CD14-positive monocyte (primary cell): ENCODE measurements around the gene AVPR1B. TPM values are rescaled to one million over a fixed set of nuclear protein-coding genes. Genes with fewer than 3 reads are reported as not detected.

Experiments used
- DNase-seq, 3 donors: peaks; one replicate each; pipeline ENCODE4 v3.0.0-alpha.2; 2011 to 2022
- H2AFZ ChIP-seq: 2 replicates; pipeline ENCODE4 v1.6.0; 2012; ENCODE audit warnings: mild to moderate bottlenecking, low read depth, low read length, inconsistent platforms; ENCODE audit not compliant: insufficient read depth, poor library complexity, severe bottlenecking
- H3K27ac ChIP-seq, 2 donors: 1 replicate in 1 of 2; 2 replicates in 1 of 2; pipeline ENCODE4 v1.5.1; 2012 to 2013; ENCODE audit warnings: low read length in 2 of 2, control low read depth in 1 of 2, inconsistent platforms in 1 of 2, low read depth in 1 of 2, mild to moderate bottlenecking in 1 of 2
- H3K27me3 ChIP-seq, 2 donors: one replicate each; pipeline versions ENCODE4 v1.6.0 to v1.6.1; 2011 to 2013; ENCODE audit warnings: low read length in 2 of 2; ENCODE audit not compliant: control insufficient read depth in 2 of 2, insufficient read depth in 2 of 2
- H3K36me3 ChIP-seq, 2 donors: replicated peaks in 1 of 2; 1 replicate in 1 of 2; 2 replicates in 1 of 2; pipeline versions ENCODE4 v1.5.1 to v1.6.1; 2012 to 2013; ENCODE audit warnings: low read length in 2 of 2, control low read depth in 1 of 2, inconsistent platforms in 1 of 2, mild to moderate bottlenecking in 1 of 2; ENCODE audit not compliant: insufficient read depth in 2 of 2, control insufficient read depth in 1 of 2
- H3K4me1 ChIP-seq, 2 donors: 1 replicate in 1 of 2; 2 replicates in 1 of 2; pipeline versions ENCODE4 v1.5.1 to v1.6.1; 2012 to 2013; ENCODE audit warnings: low read length in 2 of 2, control low read depth in 1 of 2, inconsistent platforms in 1 of 2, mild to moderate bottlenecking in 1 of 2, moderate library complexity in 1 of 2; ENCODE audit not compliant: insufficient read depth in 2 of 2, control insufficient read depth in 1 of 2
- H3K4me2 ChIP-seq: replicated peaks from 2 replicates; pipeline ENCODE3; 2012; ENCODE audit warnings: low read length, moderate library complexity, mild to moderate bottlenecking; ENCODE audit not compliant: poor library complexity, severe bottlenecking; ENCODE audit errors: extremely low read depth
- H3K4me3 ChIP-seq, 3 experiments: fragments of 200-600 bp in 1 of 3; sonication (generic) in 1 of 3; replicated peaks in 1 of 3; 1 replicate in 2 of 3; 2 replicates in 1 of 3; pipeline ENCODE4 v1.5.1; 2011 to 2013; ENCODE audit warnings: low read length in 3 of 3, mild to moderate bottlenecking in 3 of 3, control low read depth in 2 of 3, low read depth in 2 of 3, inconsistent platforms in 1 of 3, moderate library complexity in 1 of 3
- H3K79me2 ChIP-seq: 2 replicates; pipeline ENCODE4 v1.6.0; 2012; ENCODE audit warnings: mild to moderate bottlenecking, control low read depth, inconsistent platforms, low read length, moderate library complexity; ENCODE audit not compliant: insufficient read depth
- H3K9ac ChIP-seq: 2 replicates; pipeline ENCODE4 v1.6.0; 2017; ENCODE audit warnings: low read length, mild to moderate bottlenecking; ENCODE audit not compliant: insufficient read depth, poor library complexity, severe bottlenecking
- H3K9me3 ChIP-seq, 2 donors: replicated peaks in 1 of 2; 1 replicate in 1 of 2; 2 replicates in 1 of 2; pipeline versions ENCODE4 v1.5.1 to v1.6.1; 2012 to 2013; ENCODE audit warnings: low read length in 2 of 2, control low read depth in 1 of 2; ENCODE audit not compliant: control insufficient read depth in 1 of 2, insufficient read depth in 1 of 2
- H4K20me1 ChIP-seq: 2 replicates; pipeline ENCODE4 v1.6.0; 2012; ENCODE audit warnings: mild to moderate bottlenecking, low read length, control low read depth, moderate library complexity; ENCODE audit not compliant: insufficient read depth
- H3K27ac Mint-ChIP-seq, 7 donors: one replicate each; pipeline ENCODE4 v1.8.0; 2020; ENCODE audit warnings: mild to moderate bottlenecking in 7 of 7, mixed read lengths in 7 of 7, moderate library complexity in 6 of 7, inconsistent platforms in 2 of 7
- H3K27me3 Mint-ChIP-seq, 3 donors: one replicate each; pipeline ENCODE4 v1.8.0; 2021 to 2022; ENCODE audit warnings: low read depth in 3 of 3, mild to moderate bottlenecking in 3 of 3, mixed read lengths in 3 of 3, moderate library complexity in 3 of 3, inconsistent platforms in 1 of 3
- H3K36me3 Mint-ChIP-seq, 2 donors: one replicate each; pipeline ENCODE4 v1.8.0; 2020; ENCODE audit warnings: mixed read lengths in 2 of 2, inconsistent platforms in 1 of 2, mild to moderate bottlenecking in 1 of 2
- H3K4me1 Mint-ChIP-seq: one replicate; pipeline ENCODE4 v1.8.0; 2020; ENCODE audit warnings: mild to moderate bottlenecking, mixed read lengths
- H3K4me3 Mint-ChIP-seq, 2 donors: one replicate each; pipeline ENCODE4 v1.8.0; 2020; ENCODE audit warnings: mild to moderate bottlenecking in 2 of 2, mixed read lengths in 2 of 2, moderate library complexity in 1 of 2
- H3K9me3 Mint-ChIP-seq, 7 donors: one replicate each; pipeline ENCODE4 v1.8.0; 2020 to 2022; ENCODE audit warnings: mixed read lengths in 7 of 7, mild to moderate bottlenecking in 6 of 7, moderate library complexity in 6 of 7, inconsistent platforms in 2 of 7
- WGBS: methylation state at CpG from one replicate; pipeline ENCODE4 v1.1.5; 2013; ENCODE audit warnings: missing lambda C conversion rate; ENCODE audit not compliant: insufficient coverage; 5-methylcytosine and 5-hydroxymethylcytosine counted together
- intact Hi-C, 2 donors: fragments of 100-400 bp; cut with micrococcal nuclease; formaldehyde crosslinking; loops; one replicate each; pipeline versions ENCODE4 v1.15.0 to v1.15.1; 2023
- polyA plus RNA-seq, 3 donors: library from polyadenylated mRNA; depleted of rRNA in 1 of 3; unstranded in 2 of 3; stranded (reverse) in 1 of 3; fragments of 300-500 nt in 2 of 3; fragments of >200 nt in 1 of 3; fragmentation: Illumina TruSeq in 2 of 3; gene quantifications; 1 replicate in 2 of 3; 2 replicates in 1 of 3; pipeline ENCODE4 v1.2.3, GENCODE V29; 2012 to 2021
- TF ChIP-seq, protein P1 (sequence below): fragments of 200-600 bp; IDR thresholded peaks from one replicate; pipeline ENCODE4 v1.8.0; 2022; ENCODE audit warnings: antibody characterized with exemption, mild to moderate bottlenecking

Gene AVPR1B
- polyA plus RNA-seq, 3 donors = not detected

DNA sequence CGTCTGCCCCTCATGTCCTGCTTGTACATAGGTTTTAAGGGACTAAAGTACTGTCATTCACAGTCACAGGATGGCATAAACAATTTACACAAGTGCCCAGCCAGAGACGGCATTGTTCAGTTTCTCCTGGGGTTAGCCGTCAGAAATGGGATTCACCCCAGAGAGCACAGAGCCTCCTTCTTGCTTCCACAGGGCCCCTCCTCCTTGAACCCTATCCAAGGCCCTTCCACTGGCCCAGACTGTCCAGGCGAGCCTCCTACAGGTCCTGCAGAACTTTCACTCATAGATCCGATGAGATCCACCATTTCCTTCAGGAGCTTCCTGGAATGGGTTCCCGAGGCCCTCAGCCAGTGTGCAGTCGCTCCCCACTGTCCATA is 10.0 kb downstream of the AVPR1B start:
- WGBS = 97% methylated on average over 6 of the region's 7 CpGs
- intact Hi-C loops = loop anchor here (2.0 to 5.0 kb wide), 4 partner anchors 75 to 315 kb away; no protein-coding TSS in a partner anchor
- H3K4me1 Mint-ChIP-seq = peaks cover 23% of the 10 kb centered on the region
- no peak overlapping the region for H3K4me3 ChIP-seq
- no peak overlapping the region for H3K4me2 ChIP-seq
- H3K36me3 ChIP-seq = no peaks in the 10 kb centered on the region
- H3K9ac ChIP-seq = no peak overlapping the region
- no peak overlapping the region for H3K27ac ChIP-seq
- H3K36me3 Mint-ChIP-seq = no peaks in the 10 kb centered on the region
- no peaks in the 10 kb centered on the region for H3K79me2 ChIP-seq
- no peaks in the 10 kb centered on the region for H3K27me3 ChIP-seq
- DNase-seq = no peak
- H2AFZ ChIP-seq = no peak overlapping the region
- H3K4me1 ChIP-seq = peaks cover 16% of the 10 kb centered on the region in 2 donors
- no peak overlapping the region for H3K4me3 Mint-ChIP-seq
- H3K9me3 Mint-ChIP-seq = no peaks in the 10 kb centered on the region
- peaks cover 0 to 5% (median 4%) of the 10 kb centered on the region in 3 donors for H3K27me3 Mint-ChIP-seq
- TF ChIP-seq, protein P1, sequence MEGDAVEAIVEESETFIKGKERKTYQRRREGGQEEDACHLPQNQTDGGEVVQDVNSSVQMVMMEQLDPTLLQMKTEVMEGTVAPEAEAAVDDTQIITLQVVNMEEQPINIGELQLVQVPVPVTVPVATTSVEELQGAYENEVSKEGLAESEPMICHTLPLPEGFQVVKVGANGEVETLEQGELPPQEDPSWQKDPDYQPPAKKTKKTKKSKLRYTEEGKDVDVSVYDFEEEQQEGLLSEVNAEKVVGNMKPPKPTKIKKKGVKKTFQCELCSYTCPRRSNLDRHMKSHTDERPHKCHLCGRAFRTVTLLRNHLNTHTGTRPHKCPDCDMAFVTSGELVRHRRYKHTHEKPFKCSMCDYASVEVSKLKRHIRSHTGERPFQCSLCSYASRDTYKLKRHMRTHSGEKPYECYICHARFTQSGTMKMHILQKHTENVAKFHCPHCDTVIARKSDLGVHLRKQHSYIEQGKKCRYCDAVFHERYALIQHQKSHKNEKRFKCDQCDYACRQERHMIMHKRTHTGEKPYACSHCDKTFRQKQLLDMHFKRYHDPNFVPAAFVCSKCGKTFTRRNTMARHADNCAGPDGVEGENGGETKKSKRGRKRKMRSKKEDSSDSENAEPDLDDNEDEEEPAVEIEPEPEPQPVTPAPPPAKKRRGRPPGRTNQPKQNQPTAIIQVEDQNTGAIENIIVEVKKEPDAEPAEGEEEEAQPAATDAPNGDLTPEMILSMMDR = no peak
- H3K9me3 ChIP-seq = no peaks in the 10 kb centered on the region
- no peak overlapping the region for H3K27ac Mint-ChIP-seq
- H4K20me1 ChIP-seq = no peaks in the 10 kb centered on the region

DNA sequence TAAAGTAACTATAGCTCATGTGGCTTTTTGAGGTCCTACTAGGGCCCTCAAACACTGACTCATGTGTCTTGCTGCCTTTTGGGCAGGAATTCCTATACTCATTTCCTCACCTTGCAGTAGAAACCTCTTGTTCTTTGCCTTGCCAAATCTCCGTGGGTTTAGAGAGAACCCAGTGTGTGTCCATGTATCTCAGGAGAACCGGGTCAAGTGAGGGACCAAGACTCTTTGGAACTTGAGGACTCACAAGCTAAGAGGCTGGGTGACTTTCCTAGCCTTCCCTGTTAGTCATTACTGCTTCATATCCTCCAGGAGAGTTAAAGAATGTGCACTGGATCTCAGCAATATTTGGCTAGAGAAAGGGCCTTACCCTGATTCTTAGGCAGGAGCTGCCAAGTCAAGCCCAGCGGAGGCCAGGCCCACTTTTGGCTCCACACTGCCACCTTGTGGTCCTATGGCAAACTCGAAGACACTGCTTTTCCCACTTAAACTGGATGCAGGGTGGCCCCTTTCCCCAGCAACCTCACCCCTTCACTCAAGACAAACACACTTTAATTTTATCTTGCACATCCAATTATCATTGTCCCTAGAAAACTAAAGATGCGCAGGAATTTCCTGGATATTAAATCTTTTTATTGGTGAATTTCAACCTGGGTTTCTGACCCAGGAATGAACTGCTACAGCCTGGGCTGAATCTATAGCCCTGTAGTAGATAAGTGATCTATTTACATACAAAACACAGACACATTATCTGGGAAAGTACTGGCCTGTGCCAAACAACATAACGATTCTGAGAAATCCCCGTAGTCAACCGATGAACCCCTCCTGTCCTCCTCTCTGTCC is 10.6 kb downstream of the AVPR1B start:
- H3K4me2 ChIP-seq = no peak overlapping the region
- no peaks in the 10 kb centered on the region for H3K9me3 Mint-ChIP-seq

More for the DNA sequence above, 10.6 kb downstream of the AVPR1B start:
- H3K36me3 Mint-ChIP-seq = no peaks in the 10 kb centered on the region
- Histone ChIP-seq H3K79me2 (no peaks in the 10 kb centered on the region), H2AFZ (no peak overlapping the region), H3K9me3 (no peaks in the 10 kb centered on the region), H3K4me3 (no peak overlapping the region), H3K27me3 (no peaks in the 10 kb centered on the region), H3K4me1 (peaks cover 22% of the 10 kb centered on the region in 2 donors), H3K27ac (no peak overlapping the region), H3K36me3 (no peaks in the 10 kb centered on the region), H3K9ac (no peak overlapping the region), H4K20me1 (no peaks in the 10 kb centered on the region)
- H3K27me3 Mint-ChIP-seq = peaks cover 0 to 5% (median 4%) of the 10 kb centered on the region in 3 donors
- peak; percentile 67 to 81 (median 76) for DNase-seq
- no peak overlapping the region for H3K27ac Mint-ChIP-seq
- intact Hi-C loops = loop anchor here (1.0 to 5.0 kb wide), 5 partner anchors 74 to 314 kb away; no protein-coding TSS in a partner anchor
- H3K4me3 Mint-ChIP-seq = no peak overlapping the region
- WGBS = 50% methylated on average over 6 of the region's 8 CpGs
- H3K4me1 Mint-ChIP-seq = peaks cover 29% of the 10 kb centered on the region
- TF ChIP-seq, protein P1 = peak; percentile 88
